ENCODE data around the gene PRELID1.
"Not testable (repeated sequence)": the region's sequence is repeated elsewhere in the genome, so short reads cannot be mapped to it uniquely, and the experiment has no call there.

Gene PRELID1

GRCh38 chr5:177303121-177303924, at the start of gene PRELID1, which contains the start of gene RAB24:
TSS of gene PRELID1 (plus strand) at chr5:177303799. CDS start at chr5:177303986, 187 bp downstream.
TSS of gene RAB24 (minus strand) at chr5:177303719. CDS start at chr5:177303288, 431 bp downstream.
- DNase-seq: peak; percentile 88

GRCh38 chr5:177256296-177256695, 47.3 kb upstream of the PRELID1 start:
- DNase-seq: no peak

GRCh38 chr5:177258711-177259110, 44.9 kb upstream of the PRELID1 start:
- not testable (repeated sequence) for DNase-seq

GRCh38 chr5:177260961-177261360, 42.6 kb upstream of the PRELID1 start:
- DNase-seq: no peak

GRCh38 chr5:177261510-177261909, 42.1 kb upstream of the PRELID1 start:
- DNase-seq: no peak

GRCh38 chr5:177264178-177264577, 39.4 kb upstream of the PRELID1 start:
- no peak for DNase-seq

- no peak for DNase-seq
Observed at GRCh38 chr5:177265395-177265794, 38.2 kb upstream of the PRELID1 start.

- DNase-seq: no peak
Observed at GRCh38 chr5:177269232-177269895, 34.2 kb upstream of the PRELID1 start.

- no peak for DNase-seq
Observed at GRCh38 chr5:177269976-177270375, 33.6 kb upstream of the PRELID1 start.

GRCh38 chr5:177270653-177271052, 32.9 kb upstream of the PRELID1 start:
- DNase-seq: no peak

GRCh38 chr5:177271113-177271512, 32.5 kb upstream of the PRELID1 start:
- no peak for DNase-seq

- DNase-seq: no peak
Observed at GRCh38 chr5:177275883-177276282, 27.7 kb upstream of the PRELID1 start.

GRCh38 chr5:177276886-177277285, 26.7 kb upstream of the PRELID1 start:
- no peak for DNase-seq

GRCh38 chr5:177288191-177288590, 15.4 kb upstream of the PRELID1 start:
- DNase-seq: no peak

GRCh38 chr5:177290816-177291596, 12.6 kb upstream of the PRELID1 start:
- no peak for DNase-seq

GRCh38 chr5:177291735-177292134, 11.9 kb upstream of the PRELID1 start:
- no peak for DNase-seq

- DNase-seq: no peak
Observed at GRCh38 chr5:177293819-177294581, 9.6 kb upstream of the PRELID1 start.

- DNase-seq: no peak
Observed at GRCh38 chr5:177294632-177295031, 9.0 kb upstream of the PRELID1 start.

GRCh38 chr5:177295924-177296323, 7.7 kb upstream of the PRELID1 start:
- no peak for DNase-seq

- no peak for DNase-seq
Observed at GRCh38 chr5:177296581-177296980, 7.0 kb upstream of the PRELID1 start.

- no peak for DNase-seq
Observed at GRCh38 chr5:177297922-177298321, 5.7 kb upstream of the PRELID1 start.

- no peak for DNase-seq
Observed at GRCh38 chr5:177299697-177300096, 3.9 kb upstream of the PRELID1 start.
